ENCODE measurements around the gene MLLT10. TPM values are rescaled to one million over a fixed set of nuclear protein-coding genes. Genes with fewer than 3 reads are reported as not detected.

MLLT10 gene
- total and polyA plus RNA-seq, 10 of the 15 experiments (the other 5 are each of a cell fraction or from before 2014, with no cell fraction given) = 8.7 to 61.1 (median 28.5) TPM

GRCh38 chr10:21520509-21520908 lies 13.5 kb upstream of the MLLT10 start:
- ChIA-PET RAD21 (ENCODE audit: unreplicated experiment) (no interaction called here), POLR2A (interaction anchor here (0.6 kb wide), 1 partner anchor 80 kb away, joined by 3 read pairs; no protein-coding TSS in a partner anchor), CTCF (interaction anchor here (0.8 to 1.4 kb wide), 4 partner anchors 13 to 25 kb away, joined by 3 to 5 read pairs (median 4); no protein-coding TSS in a partner anchor), SMC1A (ENCODE audit: uncharacterized antibody, unreplicated experiment) (interaction anchor here (0.8 to 1.1 kb wide), 3 partner anchors 10 to 25 kb away, joined by 3 to 4 read pairs (median 3); no protein-coding TSS in a partner anchor)
- ATAC-seq = no peak
- FAIRE-seq = no peak
- Histone ChIP-seq H3K4me3 (no peak overlapping the region), H3K9me3 (replicated peaks; ENCODE audit: control insufficient read depth, insufficient read depth, low read length) (no peaks in the 10 kb centered on the region), H4K20me1 (ENCODE audit: control insufficient read depth, insufficient read depth) (no peaks in the 10 kb centered on the region), H3K9ac (ENCODE audit: control insufficient read depth, insufficient read depth, low read length) (no peak overlapping the region), H2AFZ (ENCODE audit: control insufficient read depth, low read depth, low read length) (no peak overlapping the region), H3K4me2 (ENCODE audit: control insufficient read depth, insufficient read depth) (no peak overlapping the region), H3K27ac (ENCODE audit: control insufficient read depth, insufficient read depth) (no peak overlapping the region), H3K4me1 (ENCODE audit: control insufficient read depth, insufficient read depth, low read length) (peaks cover 30% of the 10 kb centered on the region), H3K27me3 (replicated peaks in 1 of 2; ENCODE audit: control insufficient read depth in 2 of 2, insufficient read depth in 2 of 2, low read length in 1 of 2) (peaks cover 10 to 23% of the 10 kb centered on the region in 2 experiments), H3K36me3 (ENCODE audit: control insufficient read depth in 2 of 2, insufficient read depth in 2 of 2, low read length in 1 of 2) (no peaks in the 10 kb centered on the region), H3K79me2 (ENCODE audit: control insufficient read depth, insufficient read depth, low read length) (no peaks in the 10 kb centered on the region)
- intact Hi-C loops (cut with micrococcal nuclease; ENCODE audit: unreplicated experiment) = no loop called here
- TF ChIP-seq YBX1 (IDR thresholded peaks at IDR 0.05) = no peak
- in situ Hi-C loops (cut with MboI) = no loop called here
- no TSS peak for BruUV-seq (replicated peaks)
- DNase-seq (ENCODE audit: low read depth, low spot score) = no peak

- no TSS peak for BruUV-seq (replicated peaks)
- Histone ChIP-seq H3K4me3 (no peak overlapping the region), H3K4me1 (ENCODE audit: control insufficient read depth, insufficient read depth, low read length) (peaks cover 30% of the 10 kb centered on the region), H3K36me3 (ENCODE audit: control insufficient read depth in 2 of 2, insufficient read depth in 2 of 2, low read length in 1 of 2) (no peaks in the 10 kb centered on the region), H2AFZ (ENCODE audit: control insufficient read depth, low read depth, low read length) (no peak overlapping the region), H3K27ac (ENCODE audit: control insufficient read depth, insufficient read depth) (no peak overlapping the region), H3K9ac (ENCODE audit: control insufficient read depth, insufficient read depth, low read length) (no peak overlapping the region), H3K27me3 (replicated peaks in 1 of 2; ENCODE audit: control insufficient read depth in 2 of 2, insufficient read depth in 2 of 2, low read length in 1 of 2) (peaks cover 8 to 19% of the 10 kb centered on the region in 2 experiments), H3K79me2 (ENCODE audit: control insufficient read depth, insufficient read depth, low read length) (no peaks in the 10 kb centered on the region), H4K20me1 (ENCODE audit: control insufficient read depth, insufficient read depth) (no peaks in the 10 kb centered on the region), H3K4me2 (ENCODE audit: control insufficient read depth, insufficient read depth) (no peak overlapping the region), H3K9me3 (replicated peaks; ENCODE audit: control insufficient read depth, insufficient read depth, low read length) (no peaks in the 10 kb centered on the region)
- in situ Hi-C loops (cut with MboI) (no loop called here), intact Hi-C loops (cut with micrococcal nuclease; ENCODE audit: unreplicated experiment) (no loop called here)
- no peak for TF ChIP-seq NR2F1 (conservative IDR thresholded peaks at IDR 0.05)
- no peak for TF ChIP-seq SREBF2 (IDR thresholded peaks at IDR 0.05; ENCODE audit: low read length)
- TF ChIP-seq IRF4 (IDR thresholded peaks at IDR 0.05; ENCODE audit: low read depth, low read length) = no peak
- no peak for TF ChIP-seq USF2 (IDR thresholded peaks at IDR 0.05; ENCODE audit: borderline replicate concordance, low read depth, low read length)
- TF ChIP-seq ZNF622 (IDR thresholded peaks at IDR 0.05) = no peak
- no peak for TF ChIP-seq EZH2 (IDR thresholded peaks at IDR 0.05; ENCODE audit: borderline replicate concordance, control insufficient read depth, low read depth, low read length)
- no peak for TF ChIP-seq E4F1 (IDR thresholded peaks at IDR 0.05; ENCODE audit: borderline replicate concordance, partially characterized antibody)
- no peak for TF ChIP-seq FOXK2 (IDR thresholded peaks at IDR 0.05)
- TF ChIP-seq BMI1 (IDR thresholded peaks at IDR 0.05; ENCODE audit: borderline replicate concordance) = no peak
- TF ChIP-seq GABPA (IDR thresholded peaks at IDR 0.05; ENCODE audit: low read depth) = no peak
- TF ChIP-seq YBX1 (IDR thresholded peaks at IDR 0.05) = no peak
- no peak for TF ChIP-seq TCF7 (IDR thresholded peaks at IDR 0.05; ENCODE audit: borderline replicate concordance)
- no peak for TF ChIP-seq RB1 (IDR thresholded peaks at IDR 0.05; ENCODE audit: borderline replicate concordance)
- no peak for TF ChIP-seq EED (IDR thresholded peaks at IDR 0.05; ENCODE audit: low read depth)
- TF ChIP-seq SRF (IDR thresholded peaks at IDR 0.05; ENCODE audit: low read depth in 2 of 2, low read length in 2 of 2) = no peak
- TF ChIP-seq TCF12 (IDR thresholded peaks at IDR 0.05; ENCODE audit: low read depth, low read length) = no peak
- FAIRE-seq (no peak), DNase-seq (ENCODE audit: low read depth, low spot score) (no peak), ATAC-seq (no peak)
- CTCF ChIA-PET = interaction anchor here (1.1 to 1.4 kb wide), 2 partner anchors 14 to 25 kb away, joined by 3 to 5 read pairs; no protein-coding TSS in a partner anchor
- RAD21 ChIA-PET (ENCODE audit: unreplicated experiment) = interaction anchor here (1.4 to 1.6 kb wide), 2 partner anchors 12 to 24 kb away, joined by 5 to 6 read pairs; no protein-coding TSS in a partner anchor
- 76% methylated on average over 8 of the region's 8 CpGs for WGBS (ENCODE audit: insufficient coverage, insufficient replicate concordance, low lambda C conversion rate, missing lambda C conversion rate)
- POLR2A ChIA-PET = interaction anchor here (0.6 kb wide), 1 partner anchor 435 kb away, joined by 3 read pairs; no protein-coding TSS in a partner anchor
- SMC1A ChIA-PET (ENCODE audit: uncharacterized antibody, unreplicated experiment) = interaction anchor here (0.8 to 1.1 kb wide), 2 partner anchors 10 to 23 kb away, joined by 3 read pairs; no protein-coding TSS in a partner anchor
Measured at GRCh38 chr10:21520949-21521348, 13.1 kb upstream of the MLLT10 start.

Measured in GM12878 (cell line).